Measurements from ENCODE around the gene ECT2L.
A peak's percentile ranks its signal among the peaks of the same experiment; 100 is the strongest.

Gene ECT2L, protein sequence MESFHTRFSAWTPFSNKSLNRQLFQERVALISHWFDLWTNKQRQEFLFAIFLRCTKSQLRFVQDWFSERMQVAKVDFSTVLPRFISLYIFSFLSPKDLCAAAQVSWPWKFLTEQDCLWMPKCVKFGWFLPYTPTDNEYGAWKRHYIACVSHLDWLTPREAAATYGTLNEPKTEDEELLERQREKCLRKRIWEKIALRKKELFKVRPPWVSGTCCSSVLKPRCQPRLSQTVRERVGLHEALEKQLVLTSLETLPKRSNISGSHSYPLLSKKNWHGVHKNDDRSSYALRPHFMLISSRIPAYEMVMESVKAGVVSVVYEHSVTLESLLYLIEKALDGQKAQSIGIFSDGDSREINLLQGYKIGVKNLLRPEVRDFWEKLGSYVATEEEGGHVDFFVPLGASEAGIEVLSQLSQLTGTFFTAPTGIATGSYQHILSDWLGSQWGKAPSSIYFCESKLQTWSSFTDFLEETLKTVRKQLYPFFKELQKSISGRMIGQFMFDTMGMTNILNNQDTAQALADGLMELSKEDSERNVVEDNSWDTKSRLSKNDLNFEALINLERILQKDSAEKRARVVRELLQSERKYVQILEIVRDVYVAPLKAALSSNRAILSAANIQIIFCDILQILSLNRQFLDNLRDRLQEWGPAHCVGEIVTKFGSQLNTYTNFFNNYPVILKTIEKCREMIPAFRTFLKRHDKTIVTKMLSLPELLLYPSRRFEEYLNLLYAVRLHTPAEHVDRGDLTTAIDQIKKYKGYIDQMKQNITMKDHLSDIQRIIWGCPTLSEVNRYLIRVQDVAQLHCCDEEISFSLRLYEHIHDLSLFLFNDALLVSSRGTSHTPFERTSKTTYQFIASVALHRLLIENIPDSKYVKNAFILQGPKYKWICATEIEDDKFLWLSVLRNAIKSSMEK

DNA sequence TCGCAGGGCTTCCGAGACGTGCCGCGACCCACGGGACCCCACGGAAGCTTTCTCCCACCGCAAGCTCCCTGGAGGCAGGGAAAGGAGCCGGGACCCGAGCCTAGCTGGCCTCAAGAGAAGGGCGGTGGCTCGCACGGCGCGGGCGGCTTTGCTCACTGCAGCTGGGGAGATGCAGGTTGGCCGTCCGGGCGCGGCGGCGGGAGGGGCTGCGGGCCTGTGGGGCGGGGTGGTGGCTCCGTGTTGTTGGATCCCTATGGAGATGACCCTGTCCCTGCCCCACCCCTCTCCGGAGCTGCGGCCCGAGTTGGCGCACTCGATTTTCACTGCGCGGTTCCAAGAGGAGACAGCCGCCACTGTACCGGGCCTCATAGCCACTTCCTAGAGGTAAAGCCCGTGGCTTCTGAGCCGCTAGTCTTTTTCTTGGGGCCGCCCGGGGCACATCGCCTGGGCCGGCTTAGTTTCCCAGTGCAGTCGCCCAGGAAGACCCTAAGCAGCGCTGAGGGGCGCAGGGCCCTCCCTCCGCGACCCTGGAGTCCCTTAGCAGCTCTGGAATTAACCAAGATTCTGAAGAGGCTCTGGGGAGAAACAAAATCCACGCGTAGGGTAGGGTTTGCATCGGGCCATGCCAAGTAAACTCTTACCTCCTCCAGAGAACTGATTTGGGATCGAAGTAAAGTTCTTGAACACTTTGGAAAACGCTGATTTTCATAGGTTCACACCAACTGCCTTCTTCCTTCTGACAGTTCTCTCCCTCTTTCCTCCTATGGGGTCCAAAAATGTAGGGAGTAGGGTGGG, at the start of gene ECT2L:
TSS of gene ECT2L (plus strand) at position 279 of the 795 bp plus-strand sequence. CDS start 17,188 bp downstream, outside the sequence.
- no peak within 1 kb of the TSS for H3K4me3 Mint-ChIP-seq
- peaks cover 26% of the 10 kb centered on the region for H3K27me3 Mint-ChIP-seq
- H3K9me3 Mint-ChIP-seq = no peaks in the 10 kb centered on the region
- H3K27ac Mint-ChIP-seq = no peak within 1 kb of the TSS
- peaks cover 7% of the 10 kb centered on the region for H3K4me1 Mint-ChIP-seq (ENCODE audit: low read depth)
- DNase-seq = no peak
- peaks cover 19% of the 10 kb centered on the region for H3K36me3 Mint-ChIP-seq (ENCODE audit: low read depth)

DNA sequence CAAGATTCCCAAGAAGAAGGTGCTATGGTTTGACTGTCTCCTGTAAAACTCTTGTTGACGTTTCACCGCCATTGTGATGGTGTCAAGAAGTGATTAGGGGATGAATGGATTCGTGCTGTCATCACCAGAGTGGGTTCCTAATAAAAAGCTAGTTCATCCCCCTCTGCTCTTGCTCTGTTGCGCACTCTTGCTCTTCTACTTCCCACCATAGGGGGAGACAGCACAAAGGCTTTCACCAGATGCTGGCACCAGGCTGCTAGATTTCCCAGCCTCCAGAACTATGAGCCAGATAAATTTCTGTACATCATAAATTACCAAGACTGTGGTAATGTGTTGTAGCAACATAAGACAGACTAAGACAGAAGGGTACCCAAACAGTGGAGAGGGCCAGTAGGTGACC, 43.9 kb upstream of the ECT2L start:
- DNase-seq = no peak
- Mint-ChIP-seq H3K9me3 (no peaks in the 10 kb centered on the region), H3K36me3 (ENCODE audit: low read depth) (no peaks in the 10 kb centered on the region), H3K27ac (no peak overlapping the region), H3K27me3 (no peaks in the 10 kb centered on the region), H3K4me3 (no peak overlapping the region), H3K4me1 (ENCODE audit: low read depth) (no peaks in the 10 kb centered on the region)

DNA sequence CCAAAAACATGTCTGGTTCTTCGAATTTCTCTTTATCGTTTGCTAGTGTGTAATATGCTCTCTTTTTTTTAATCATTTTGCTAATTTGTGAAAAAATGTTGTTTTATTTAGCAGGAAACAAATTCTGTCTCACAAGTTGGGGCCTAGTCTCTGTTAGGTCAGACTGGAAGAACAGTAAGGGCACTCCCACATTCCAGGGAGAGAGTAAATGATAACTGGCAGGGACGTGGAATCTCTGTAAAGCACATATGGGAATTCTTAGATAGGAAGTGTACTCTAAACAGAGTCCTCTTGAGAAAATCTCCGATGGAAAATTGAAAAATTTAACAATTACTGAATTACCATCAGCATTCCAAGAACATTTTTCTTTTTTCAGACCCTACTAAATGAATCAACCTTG, 38.8 kb upstream of the ECT2L start:
- Mint-ChIP-seq H3K4me3 (no peak overlapping the region), H3K27me3 (no peaks in the 10 kb centered on the region), H3K36me3 (ENCODE audit: low read depth) (no peaks in the 10 kb centered on the region), H3K9me3 (no peaks in the 10 kb centered on the region), H3K4me1 (ENCODE audit: low read depth) (no peaks in the 10 kb centered on the region), H3K27ac (no peak overlapping the region)
- DNase-seq = no peak

DNA sequence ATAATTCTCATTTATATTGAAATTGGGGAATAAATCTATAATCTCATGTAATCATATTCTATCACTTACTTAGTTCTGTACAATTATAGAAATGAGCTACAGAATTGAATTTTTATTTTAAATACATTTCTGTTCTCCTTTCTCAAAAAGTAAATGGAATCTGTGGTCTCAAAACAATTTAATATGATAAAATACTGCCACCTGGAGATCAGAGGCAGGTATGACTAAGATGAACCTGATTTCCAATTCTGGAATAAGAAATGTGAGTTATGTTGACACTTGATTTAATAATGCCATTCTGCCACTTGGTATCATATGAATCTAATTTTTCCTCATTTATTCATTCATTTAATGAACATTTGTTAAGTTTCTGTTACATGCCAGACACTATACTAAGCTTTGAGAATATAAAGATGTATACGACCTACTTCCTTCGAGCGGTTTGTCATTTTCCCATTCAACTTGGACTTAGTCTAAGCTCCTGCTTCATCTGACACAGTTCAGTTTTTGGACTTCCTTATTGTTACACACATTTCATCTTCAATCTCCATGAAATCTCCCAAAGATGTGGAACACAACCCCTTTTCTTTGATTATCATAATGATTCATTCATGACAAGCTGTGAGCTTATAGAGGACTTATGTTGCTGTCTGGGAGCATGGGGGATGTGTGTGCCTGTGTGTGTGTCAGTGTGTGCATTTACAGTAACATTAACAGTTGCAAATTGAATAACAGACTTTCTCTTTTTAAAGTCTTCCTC, 29.8 kb upstream of the ECT2L start:
- no peak overlapping the region for H3K27ac Mint-ChIP-seq
- no peak overlapping the region for H3K4me3 Mint-ChIP-seq
- peaks cover 11% of the 10 kb centered on the region for H3K4me1 Mint-ChIP-seq (ENCODE audit: low read depth)
- no peaks in the 10 kb centered on the region for H3K27me3 Mint-ChIP-seq
- no peak for DNase-seq
- no peaks in the 10 kb centered on the region for H3K36me3 Mint-ChIP-seq (ENCODE audit: low read depth)
- no peaks in the 10 kb centered on the region for H3K9me3 Mint-ChIP-seq

DNA sequence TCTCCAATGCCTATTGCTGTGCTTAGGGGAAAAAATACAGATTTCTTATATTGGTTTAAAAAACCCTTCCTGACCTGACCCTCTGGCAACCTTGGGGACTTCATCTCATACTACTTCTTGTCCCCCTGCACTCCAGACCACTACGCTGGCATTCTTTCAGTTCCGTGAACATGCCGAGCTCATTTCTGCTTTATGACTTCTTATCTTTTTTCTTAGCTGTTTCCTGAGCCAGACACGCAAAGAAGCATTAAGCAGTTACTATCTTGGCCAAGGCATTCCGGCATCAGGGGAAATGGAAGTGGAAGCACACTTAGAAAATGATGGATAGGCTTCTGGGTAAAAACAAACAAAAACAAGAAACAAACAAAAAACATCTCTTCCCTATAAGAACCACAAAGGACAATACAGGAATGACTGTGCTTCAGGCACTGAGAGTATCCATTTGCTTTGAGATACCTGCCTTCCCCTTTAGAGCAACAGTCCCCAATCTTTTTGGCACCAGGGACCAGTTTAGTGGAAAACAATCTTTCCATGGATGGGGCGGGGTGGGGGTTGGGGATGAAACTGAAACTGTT, 26.7 kb upstream of the ECT2L start:
- Mint-ChIP-seq H3K27me3 (no peaks in the 10 kb centered on the region), H3K36me3 (ENCODE audit: low read depth) (peaks cover 7% of the 10 kb centered on the region), H3K27ac (peak overlapping the region; percentile 39), H3K9me3 (no peaks in the 10 kb centered on the region), H3K4me1 (ENCODE audit: low read depth) (peaks cover 26% of the 10 kb centered on the region), H3K4me3 (no peak overlapping the region)
- no peak for DNase-seq

DNA sequence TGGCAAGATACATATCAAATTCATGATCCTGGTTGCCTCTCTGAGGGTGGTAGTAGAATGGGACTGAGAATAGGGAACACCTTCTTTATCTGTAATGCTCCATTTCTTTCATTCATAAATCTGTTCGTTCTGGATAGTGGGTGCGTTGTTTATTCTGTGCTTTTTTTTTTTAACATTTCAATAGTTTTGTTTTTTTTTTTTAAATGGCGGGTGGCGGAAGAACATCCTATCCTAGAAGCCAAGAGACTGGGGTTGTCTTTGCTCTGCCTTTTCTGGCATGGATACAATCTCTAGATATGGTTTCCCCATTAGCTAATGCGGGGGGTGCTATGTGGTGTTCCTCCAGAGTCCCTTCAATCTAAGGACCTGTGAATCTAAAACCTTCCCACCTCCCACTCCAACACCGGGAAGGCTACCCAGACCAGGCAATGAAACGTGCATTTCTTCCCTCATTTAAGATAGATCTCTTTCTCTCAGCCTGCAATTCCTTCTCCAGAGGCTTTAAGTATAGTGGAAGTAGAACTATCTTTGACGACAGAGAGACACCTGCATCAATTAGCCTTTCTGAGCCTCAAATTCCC, 23.2 kb upstream of the ECT2L start:
- DNase-seq = no peak
- peak overlapping the region; percentile 100 for H3K27ac Mint-ChIP-seq
- no peaks in the 10 kb centered on the region for H3K27me3 Mint-ChIP-seq
- H3K4me3 Mint-ChIP-seq = peak overlapping the region; percentile 94
- peaks cover 16% of the 10 kb centered on the region for H3K36me3 Mint-ChIP-seq (ENCODE audit: low read depth)
- peaks cover 38% of the 10 kb centered on the region for H3K4me1 Mint-ChIP-seq (ENCODE audit: low read depth)
- no peaks in the 10 kb centered on the region for H3K9me3 Mint-ChIP-seq

DNA sequence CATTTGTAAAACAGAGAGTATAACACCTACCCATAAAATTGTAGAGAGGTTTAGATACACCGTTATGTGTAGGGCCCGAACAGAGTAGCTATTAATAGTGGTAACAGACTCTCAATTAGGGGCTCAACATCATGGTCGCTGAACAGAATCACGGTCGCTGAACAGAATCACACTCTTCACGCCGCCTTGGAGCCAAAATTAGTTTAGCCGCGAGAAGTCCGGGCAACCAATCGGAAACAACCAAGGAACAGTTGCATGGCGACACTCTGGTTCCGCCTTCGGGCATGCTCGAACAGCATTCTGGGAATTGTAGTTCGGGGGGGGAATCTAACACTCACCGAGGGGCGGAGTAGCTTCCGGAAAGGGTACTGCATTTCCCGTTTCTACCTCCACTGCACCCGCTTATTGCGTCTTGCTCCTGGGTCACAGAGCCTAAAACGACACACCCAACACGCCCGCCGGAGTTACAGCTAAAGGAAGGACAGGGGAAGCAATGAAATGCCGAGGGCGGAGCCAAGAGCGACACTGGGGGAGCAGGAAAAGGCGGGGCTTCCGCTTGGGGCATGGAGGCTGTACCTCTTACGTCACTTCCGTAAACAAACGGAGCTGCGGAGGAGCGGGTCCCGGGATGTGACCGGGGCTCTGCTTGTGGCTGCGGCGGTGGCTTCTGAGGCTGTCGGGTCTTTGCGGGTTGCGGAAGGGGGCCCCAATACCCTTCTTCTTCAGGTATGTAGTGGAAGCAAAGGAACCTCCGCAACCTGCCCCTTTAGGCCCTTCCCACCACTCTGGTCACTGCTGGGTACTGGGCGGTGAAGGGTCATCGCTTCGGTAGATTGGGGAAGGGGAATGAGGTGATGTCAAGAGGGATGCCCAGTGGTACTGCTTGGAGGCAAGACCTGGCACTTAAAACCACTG, 22.5 kb upstream of the ECT2L start, which contains the start of gene CCDC28A:
TSS of gene CCDC28A (plus strand) at position 593 of the 915 bp plus-strand sequence. CDS start 2,352 bp downstream, outside the sequence.
- H3K27me3 Mint-ChIP-seq = no peaks in the 10 kb centered on the region
- DNase-seq = peak; percentile 95
- H3K9me3 Mint-ChIP-seq = no peaks in the 10 kb centered on the region
- peak within 1 kb of the TSS; percentile 94 for H3K4me3 Mint-ChIP-seq
- peaks cover 18% of the 10 kb centered on the region for H3K36me3 Mint-ChIP-seq (ENCODE audit: low read depth)
- H3K27ac Mint-ChIP-seq = peak within 1 kb of the TSS; percentile 100
- H3K4me1 Mint-ChIP-seq (ENCODE audit: low read depth) = peaks cover 37% of the 10 kb centered on the region

DNA sequence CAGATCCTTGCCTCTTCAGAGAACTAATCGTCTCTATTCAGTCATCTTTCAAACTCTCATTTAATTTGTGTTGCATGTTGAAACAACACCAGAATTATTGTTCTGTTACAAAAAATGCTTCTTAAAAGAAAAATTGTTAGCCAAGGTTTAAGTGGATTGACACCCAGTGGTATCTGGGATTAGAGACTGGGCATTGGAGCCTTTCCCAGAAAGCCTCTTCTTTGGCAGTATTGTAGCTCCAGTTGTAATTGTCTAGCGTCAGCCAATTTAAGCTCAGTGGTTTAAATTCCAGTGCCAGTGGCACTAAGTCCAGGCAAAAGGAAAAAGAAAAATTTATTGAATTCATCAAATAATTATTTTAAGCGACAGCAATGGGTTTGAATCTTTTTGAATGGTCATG, 21.5 kb upstream of the ECT2L start:
- Mint-ChIP-seq H3K27ac (peak overlapping the region; percentile 100), H3K4me1 (ENCODE audit: low read depth) (peaks cover 28% of the 10 kb centered on the region), H3K9me3 (no peaks in the 10 kb centered on the region), H3K4me3 (peak overlapping the region; percentile 94), H3K36me3 (ENCODE audit: low read depth) (peaks cover 23% of the 10 kb centered on the region), H3K27me3 (no peaks in the 10 kb centered on the region)
- no peak for DNase-seq

DNA sequence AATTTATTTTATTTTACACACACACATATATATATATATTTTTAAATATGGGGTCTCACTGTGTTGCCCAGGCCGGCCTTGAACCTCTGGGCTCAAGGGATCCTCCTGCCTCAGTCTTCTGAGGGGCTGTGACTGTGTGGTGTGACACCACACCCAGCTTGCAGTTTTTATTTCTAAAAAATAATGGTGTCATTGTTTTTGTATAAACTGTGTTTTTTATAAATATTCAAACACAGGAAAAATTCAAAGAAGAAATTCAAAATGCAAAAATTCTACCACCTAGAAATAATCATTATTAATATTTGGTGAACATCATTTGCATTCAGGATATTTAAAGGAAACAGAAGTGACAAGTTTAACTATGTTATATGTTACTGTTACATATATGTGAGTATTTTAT, 19.2 kb upstream of the ECT2L start:
- H3K36me3 Mint-ChIP-seq (ENCODE audit: low read depth) = peaks cover 39% of the 10 kb centered on the region
- no peaks in the 10 kb centered on the region for H3K27me3 Mint-ChIP-seq
- H3K4me3 Mint-ChIP-seq = no peak overlapping the region
- DNase-seq = no peak
- H3K9me3 Mint-ChIP-seq = no peaks in the 10 kb centered on the region
- H3K27ac Mint-ChIP-seq = no peak overlapping the region
- peaks cover 27% of the 10 kb centered on the region for H3K4me1 Mint-ChIP-seq (ENCODE audit: low read depth)

DNA sequence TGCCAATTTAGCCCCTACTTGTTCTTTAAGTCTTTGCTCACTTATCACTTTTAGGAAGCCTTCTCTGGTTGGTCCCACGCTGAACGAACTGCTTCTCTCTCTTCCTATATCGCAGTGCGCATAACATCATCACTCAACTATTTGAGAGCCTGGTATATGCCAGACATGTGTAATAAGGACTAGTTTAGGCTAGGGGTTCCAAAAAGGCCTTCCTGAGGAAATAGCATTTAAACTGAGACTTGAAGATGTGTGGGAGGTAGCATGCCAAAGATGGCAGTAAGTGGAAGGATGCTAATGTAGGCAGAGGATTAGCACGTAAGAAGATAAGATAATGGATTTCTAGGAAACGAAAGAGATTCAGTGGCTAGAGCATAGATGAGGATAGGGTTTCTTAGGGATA, 17.6 kb upstream of the ECT2L start:
- Mint-ChIP-seq H3K27ac (peak overlapping the region; percentile 1), H3K9me3 (no peaks in the 10 kb centered on the region), H3K4me1 (ENCODE audit: low read depth) (peaks cover 18% of the 10 kb centered on the region), H3K36me3 (ENCODE audit: low read depth) (peaks cover 46% of the 10 kb centered on the region), H3K27me3 (no peaks in the 10 kb centered on the region), H3K4me3 (no peak overlapping the region)
- DNase-seq = no peak

DNA sequence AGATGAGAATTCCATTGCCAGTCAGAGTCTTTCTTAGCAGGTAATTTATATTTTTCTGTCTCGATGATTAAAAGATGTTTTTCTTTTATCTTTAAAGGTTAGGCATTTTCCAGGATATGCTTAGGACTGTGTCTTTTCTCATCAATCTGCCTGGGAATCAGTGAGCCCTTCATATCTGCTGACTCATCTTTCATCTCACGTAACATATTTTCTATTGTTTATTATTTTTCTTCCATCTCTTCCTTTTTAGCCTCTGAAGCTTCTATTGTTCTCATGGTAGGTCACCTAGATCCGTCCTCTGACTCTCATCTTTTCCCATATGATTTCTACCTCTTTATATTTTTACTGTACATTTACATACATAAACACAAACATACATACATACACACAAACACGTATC, 13.6 kb upstream of the ECT2L start:
- Mint-ChIP-seq H3K9me3 (no peaks in the 10 kb centered on the region), H3K4me3 (no peak overlapping the region), H3K27ac (no peak overlapping the region), H3K4me1 (ENCODE audit: low read depth) (peaks cover 6% of the 10 kb centered on the region), H3K27me3 (no peaks in the 10 kb centered on the region), H3K36me3 (ENCODE audit: low read depth) (peaks cover 72% of the 10 kb centered on the region)
- DNase-seq = no peak

DNA sequence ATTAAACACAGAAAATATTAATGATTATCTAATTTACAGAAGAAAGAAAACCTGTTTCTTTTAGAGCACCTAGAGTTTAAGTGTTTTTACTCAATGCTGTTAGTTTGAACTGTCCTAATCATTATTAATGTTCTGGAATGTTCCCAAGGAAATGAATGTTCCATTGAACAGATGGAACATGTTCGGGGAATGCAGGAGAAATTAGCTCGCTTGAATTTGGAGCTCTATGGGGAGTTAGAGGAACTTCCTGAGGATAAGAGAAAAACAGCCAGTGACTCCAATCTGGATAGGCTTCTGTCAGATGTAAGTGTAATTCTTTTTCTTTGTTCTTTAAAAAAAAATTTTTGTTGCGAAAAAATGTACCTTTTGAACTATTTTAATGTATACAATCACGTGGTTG, 10.8 kb upstream of the ECT2L start:
- H3K36me3 Mint-ChIP-seq (ENCODE audit: low read depth) = peaks cover 75% of the 10 kb centered on the region

More for the DNA sequence above, 10.8 kb upstream of the ECT2L start:
- H3K27me3 Mint-ChIP-seq = no peaks in the 10 kb centered on the region
- DNase-seq = no peak
- no peak overlapping the region for H3K4me3 Mint-ChIP-seq
- H3K9me3 Mint-ChIP-seq = no peaks in the 10 kb centered on the region
- peaks cover 7% of the 10 kb centered on the region for H3K4me1 Mint-ChIP-seq (ENCODE audit: low read depth)
- H3K27ac Mint-ChIP-seq = no peak overlapping the region
